AG09309 (cell line): ENCODE data around the gene PRKRIP1.

Source experiments
- DNase-seq: peaks from one replicate; pipeline ENCODE4 v3.0.0-alpha.2; 2010; ENCODE audit warnings: low read depth
- H3K4me3 ChIP-seq: 2 replicates; pipeline ENCODE4 v1.5.1; 2011; ENCODE audit warnings: mild to moderate bottlenecking, low read depth, low read length, moderate library complexity; ENCODE audit not compliant: control insufficient read depth
- TF ChIP-seq, protein P1 (sequence below): IDR thresholded peaks from 2 replicates; pipeline ENCODE4 v1.5.1; 2011; ENCODE audit warnings: mild to moderate bottlenecking, low read depth, low read length, inconsistent platforms; ENCODE audit not compliant: insufficient read depth, control insufficient read depth; ENCODE audit errors: missing control alignments

The PRKRIP1 gene

DNA sequence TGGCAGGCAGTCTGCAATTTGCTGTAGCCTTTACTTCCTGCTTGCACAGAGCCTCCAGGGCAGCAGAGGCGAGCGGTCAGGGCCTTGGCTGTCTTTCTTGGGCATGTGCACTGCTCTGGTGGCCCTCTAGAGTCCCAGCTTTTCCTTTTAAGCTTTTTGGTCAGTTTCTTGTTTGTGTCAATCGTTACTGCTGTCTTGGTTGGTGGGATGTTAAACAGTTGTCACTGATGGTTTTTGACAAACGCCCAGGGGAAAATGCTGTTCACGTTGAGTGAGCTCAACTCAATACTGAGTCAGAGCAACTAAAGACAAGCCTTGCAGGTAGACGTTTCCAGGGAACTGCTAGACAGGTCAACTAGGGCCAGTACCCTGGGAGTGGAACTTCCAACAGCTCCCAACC lies 14.0 kb downstream of the PRKRIP1 start:
- no peak overlapping the region for H3K4me3 ChIP-seq
- DNase-seq: no peak
- TF ChIP-seq, protein P1, sequence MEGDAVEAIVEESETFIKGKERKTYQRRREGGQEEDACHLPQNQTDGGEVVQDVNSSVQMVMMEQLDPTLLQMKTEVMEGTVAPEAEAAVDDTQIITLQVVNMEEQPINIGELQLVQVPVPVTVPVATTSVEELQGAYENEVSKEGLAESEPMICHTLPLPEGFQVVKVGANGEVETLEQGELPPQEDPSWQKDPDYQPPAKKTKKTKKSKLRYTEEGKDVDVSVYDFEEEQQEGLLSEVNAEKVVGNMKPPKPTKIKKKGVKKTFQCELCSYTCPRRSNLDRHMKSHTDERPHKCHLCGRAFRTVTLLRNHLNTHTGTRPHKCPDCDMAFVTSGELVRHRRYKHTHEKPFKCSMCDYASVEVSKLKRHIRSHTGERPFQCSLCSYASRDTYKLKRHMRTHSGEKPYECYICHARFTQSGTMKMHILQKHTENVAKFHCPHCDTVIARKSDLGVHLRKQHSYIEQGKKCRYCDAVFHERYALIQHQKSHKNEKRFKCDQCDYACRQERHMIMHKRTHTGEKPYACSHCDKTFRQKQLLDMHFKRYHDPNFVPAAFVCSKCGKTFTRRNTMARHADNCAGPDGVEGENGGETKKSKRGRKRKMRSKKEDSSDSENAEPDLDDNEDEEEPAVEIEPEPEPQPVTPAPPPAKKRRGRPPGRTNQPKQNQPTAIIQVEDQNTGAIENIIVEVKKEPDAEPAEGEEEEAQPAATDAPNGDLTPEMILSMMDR: no peak

DNA sequence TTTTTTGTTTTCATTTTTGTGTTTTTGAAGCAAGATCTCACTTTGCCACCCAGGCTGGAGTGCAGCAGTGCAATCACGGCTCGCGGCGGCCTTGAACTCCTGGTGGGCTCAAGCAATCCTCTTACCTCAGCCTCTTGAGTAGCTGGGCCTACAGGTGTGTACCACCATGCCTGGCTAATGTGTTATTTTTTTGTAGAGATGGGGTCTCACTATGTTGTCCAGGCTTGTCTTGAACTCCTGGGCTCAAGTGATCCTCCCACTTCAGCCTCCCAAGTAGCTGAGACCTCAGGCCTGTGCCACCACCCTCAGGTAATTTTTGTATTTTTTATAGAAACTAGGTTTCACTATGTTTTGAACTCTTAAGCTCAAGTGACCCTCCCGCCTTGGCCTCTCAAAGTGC lies 14.8 kb downstream of the PRKRIP1 start:
- DNase-seq: no peak
- TF ChIP-seq, protein P1: no peak

DNA sequence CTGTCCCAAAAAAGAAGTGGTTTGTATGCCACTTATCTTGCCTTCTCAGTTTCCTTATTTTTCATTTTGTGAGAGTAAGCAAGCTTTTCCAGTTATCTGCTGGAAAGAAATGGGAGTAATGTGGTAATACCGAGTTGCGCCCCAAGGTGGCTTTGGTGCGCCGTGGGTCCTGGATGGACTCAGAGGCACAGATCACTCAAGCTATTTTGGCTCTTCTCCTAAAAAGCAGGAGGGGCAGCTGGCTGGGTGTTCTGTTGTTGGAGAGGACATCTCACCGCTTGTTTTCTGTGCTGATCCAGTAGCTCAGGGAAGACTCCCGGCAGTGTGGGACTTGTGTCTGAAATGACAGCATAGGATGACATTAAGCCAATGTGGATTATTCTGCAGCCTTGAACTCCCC lies 16.4 kb downstream of the PRKRIP1 start:
- TF ChIP-seq, protein P1: peak; percentile 41
- H3K4me3 ChIP-seq: no peak overlapping the region
- no peak for DNase-seq

More for the DNA sequence above, 14.8 kb downstream of the PRKRIP1 start:
- no peak overlapping the region for H3K4me3 ChIP-seq

DNA sequence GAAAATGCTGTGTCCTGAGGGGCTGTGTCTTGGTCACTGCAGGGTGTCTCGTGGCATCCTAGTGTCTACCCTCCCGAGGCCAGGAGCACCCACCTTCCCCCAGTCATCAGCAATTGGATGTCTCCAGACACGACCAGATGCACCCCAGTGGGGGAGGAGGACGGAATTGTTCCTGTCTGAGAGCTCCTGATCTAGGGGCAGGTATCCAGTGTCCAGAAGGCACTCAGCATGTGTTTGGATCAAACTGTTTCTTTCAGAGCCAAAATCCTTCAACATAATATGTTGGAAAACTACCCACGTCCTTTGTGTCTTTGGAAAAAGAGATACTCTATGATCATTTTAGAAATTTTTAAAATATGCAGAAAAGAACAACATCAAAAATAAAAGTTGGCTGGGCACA lies 16.9 kb downstream of the PRKRIP1 start:
- TF ChIP-seq, protein P1: no peak
- DNase-seq: no peak

DNA sequence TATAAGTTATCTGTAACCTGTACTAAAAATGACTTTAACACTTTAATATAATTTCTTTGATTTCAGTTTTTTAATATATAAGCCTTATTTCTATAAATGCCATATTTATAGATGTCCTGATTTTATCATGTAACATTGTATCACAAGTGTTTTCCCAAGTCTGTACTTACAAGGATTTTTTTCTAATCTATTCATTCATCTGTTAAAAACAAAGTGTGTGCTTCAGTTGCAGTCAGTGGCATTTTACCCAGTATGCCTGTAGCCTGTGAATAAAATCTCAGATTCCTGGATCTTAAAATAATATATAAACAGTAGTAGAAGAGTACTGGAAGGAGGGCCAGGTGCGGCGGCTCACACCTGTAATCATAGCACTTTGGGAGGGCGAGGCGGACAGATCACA lies 17.4 kb downstream of the PRKRIP1 start:
- no peak for DNase-seq
- no peak overlapping the region for H3K4me3 ChIP-seq
- TF ChIP-seq, protein P1: no peak

More for the DNA sequence above, 16.9 kb downstream of the PRKRIP1 start:
- H3K4me3 ChIP-seq: no peak overlapping the region

DNA sequence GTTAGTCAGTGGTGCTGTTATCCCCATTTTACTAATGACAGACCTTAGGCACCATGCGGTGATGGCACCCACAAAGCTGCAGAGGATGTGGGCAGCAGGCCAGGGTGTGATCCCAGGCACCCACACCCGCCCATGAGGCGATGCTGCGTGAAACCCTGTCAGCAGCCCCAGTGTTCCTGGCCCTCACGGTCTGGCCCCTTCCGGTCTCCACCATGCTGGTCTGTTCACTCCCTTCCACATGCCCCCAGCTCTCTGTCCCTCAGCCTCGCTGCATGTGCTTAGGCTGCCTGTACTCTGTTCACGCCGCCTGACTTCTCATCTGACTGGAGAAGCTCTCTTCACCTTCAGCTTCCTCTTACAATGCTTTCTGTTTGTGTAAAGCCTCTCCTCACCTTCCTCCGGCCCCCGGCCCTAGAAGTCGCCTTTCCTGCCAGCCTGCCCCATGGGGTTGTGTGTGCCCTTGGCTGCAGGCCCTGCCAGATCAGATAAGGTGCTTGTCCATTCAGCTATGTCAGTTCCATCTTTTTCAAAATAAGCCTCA lies 19.6 kb downstream of the PRKRIP1 start:
- no peak for DNase-seq
- no peak overlapping the region for H3K4me3 ChIP-seq

More for the DNA sequence above, 19.6 kb downstream of the PRKRIP1 start:
- TF ChIP-seq, protein P1: no peak
